AG09319 (cell line): ENCODE measurements around the gene ORC4.

Experiments
- DNase-seq: peaks from one replicate; pipeline ENCODE4 v3.0.0-alpha.2; 2010; ENCODE audit warnings: low read depth; ENCODE audit errors: extremely low read depth
- CTCF ChIP-seq: IDR thresholded peaks from 2 replicates; pipeline ENCODE4 v1.5.1; 2011; ENCODE audit warnings: low read depth, mild to moderate bottlenecking, inconsistent platforms, low read length, moderate library complexity

Gene ORC4

GRCh38 chr2:148028781-148029180, 8.2 kb upstream of the ORC4 start:
- TF ChIP-seq CTCF = no peak
- DNase-seq = no peak

GRCh38 chr2:148027822-148028221, 7.3 kb upstream of the ORC4 start:
- no peak for TF ChIP-seq CTCF
- DNase-seq = no peak

GRCh38 chr2:148026573-148026972, 6.0 kb upstream of the ORC4 start:
- no peak for TF ChIP-seq CTCF
- no peak for DNase-seq

GRCh38 chr2:148023861-148024260, 3.3 kb upstream of the ORC4 start:
- DNase-seq = no peak
- TF ChIP-seq CTCF = no peak

GRCh38 chr2:148022882-148023281, 2.3 kb upstream of the ORC4 start:
- no peak for DNase-seq
- no peak for TF ChIP-seq CTCF

- no peak for TF ChIP-seq CTCF
- DNase-seq = no peak
These were observed 1.8 kb upstream of the ORC4 start for GRCh38 chr2:148022351-148022750.

- TF ChIP-seq CTCF = no peak
- no peak for DNase-seq
These were observed 1.3 kb upstream of the ORC4 start for GRCh38 chr2:148021886-148022285.
